ENCODE results near the gene S100A9.
"Not testable (repeated sequence)": the region's sequence is repeated elsewhere in the genome, so short reads cannot be mapped to it uniquely, and the experiment has no call there.

The S100A9 gene

GRCh38 chr1:153357853-153358690, at the start of gene S100A9:
TSS of gene S100A9 (plus strand) at chr1:153357854. CDS start at chr1:153358284, 430 bp downstream.
- H3K4me3 ChIP-seq (ENCODE audit: low read depth, low read length) = no peak within 1 kb of the TSS

GRCh38 chr1:153308540-153308939, 49.1 kb upstream of the S100A9 start:
- no peak for TF ChIP-seq CTCF (IDR thresholded peaks at IDR 0.05; ENCODE audit: low read depth, low read length)
- H3K4me3 ChIP-seq (ENCODE audit: low read depth, low read length) = no peak overlapping the region

More at GRCh38 chr1:153357853-153358690, at the start of gene S100A9:
- no peak for TF ChIP-seq CTCF (IDR thresholded peaks at IDR 0.05; ENCODE audit: low read depth, low read length)

- no peak for TF ChIP-seq CTCF (IDR thresholded peaks at IDR 0.05; ENCODE audit: low read depth, low read length)
- no peak overlapping the region for H3K4me3 ChIP-seq (ENCODE audit: low read depth, low read length)
These were observed 48.2 kb upstream of the S100A9 start for GRCh38 chr1:153309441-153309840.

GRCh38 chr1:153310526-153310925, 47.1 kb upstream of the S100A9 start:
- H3K4me3 ChIP-seq (ENCODE audit: low read depth, low read length) = no peak overlapping the region
- no peak for TF ChIP-seq CTCF (IDR thresholded peaks at IDR 0.05; ENCODE audit: low read depth, low read length)

- no peak for TF ChIP-seq CTCF (IDR thresholded peaks at IDR 0.05; ENCODE audit: low read depth, low read length)
- H3K4me3 ChIP-seq (ENCODE audit: low read depth, low read length) = no peak within 1 kb of the TSS
These were observed 45.0 kb upstream of the S100A9 start, which contains the start of gene PGLYRP3 for GRCh38 chr1:153312570-153313186. TSS of gene PGLYRP3 (minus strand) at chr1:153312952. CDS start at chr1:153310665, 2,287 bp downstream.

- TF ChIP-seq CTCF (IDR thresholded peaks at IDR 0.05; ENCODE audit: low read depth, low read length) = no peak
- no peak overlapping the region for H3K4me3 ChIP-seq (ENCODE audit: low read depth, low read length)
These were observed 44.4 kb upstream of the S100A9 start for GRCh38 chr1:153313288-153313687.

- H3K4me3 ChIP-seq (ENCODE audit: low read depth, low read length) = not testable (repeated sequence)
These were observed 43.3 kb upstream of the S100A9 start for GRCh38 chr1:153314388-153314787.

GRCh38 chr1:153316013-153316412, 41.6 kb upstream of the S100A9 start:
- H3K4me3 ChIP-seq (ENCODE audit: low read depth, low read length) = not testable (repeated sequence)

GRCh38 chr1:153318145-153318544, 39.5 kb upstream of the S100A9 start:
- H3K4me3 ChIP-seq (ENCODE audit: low read depth, low read length) = not testable (repeated sequence)
